Measurements from ENCODE around the gene PRKACA.

Gene PRKACA

GRCh38 chr19:14150041-14150769, 32.6 kb upstream of the PRKACA start:
- no peak overlapping the region for H2BK5ac ChIP-seq (ENCODE audit: low read length)
- H3K4me3 ChIP-seq (ENCODE audit: low read length) = no peak overlapping the region
- no peaks in the 10 kb centered on the region for H3K79me2 ChIP-seq (ENCODE audit: control insufficient read depth, insufficient read depth, low read length)
- H3K27ac ChIP-seq (ENCODE audit: low read depth, low read length) = no peak overlapping the region
- H3K4me1 ChIP-seq (ENCODE audit: control insufficient read depth, low read depth, low read length) = no peaks in the 10 kb centered on the region
- H3K56ac ChIP-seq (ENCODE audit: low read length) = no peak overlapping the region
- H3K79me1 ChIP-seq (ENCODE audit: low read length) = no peaks in the 10 kb centered on the region
- H3K27me3 ChIP-seq (ENCODE audit: insufficient read depth, low read length, poor library complexity) = no peaks in the 10 kb centered on the region
- H2AK5ac ChIP-seq (ENCODE audit: low read length) = no peak overlapping the region
- no peak overlapping the region for H4K5ac ChIP-seq (ENCODE audit: low read length)
- H3K4ac ChIP-seq (ENCODE audit: low read depth, low read length) = no peak overlapping the region
- DNase-seq = no peak
- H3K4me2 ChIP-seq (ENCODE audit: low read length) = no peak overlapping the region
- no peak overlapping the region for H2BK15ac ChIP-seq (replicated peaks; ENCODE audit: low read depth)
- no CpG with 5 or more reads among the region's 10 CpGs for WGBS (ENCODE audit: extremely low coverage, insufficient coverage, low lambda C conversion rate)
- no peak overlapping the region for H3K9ac ChIP-seq (ENCODE audit: low read length)
- no peak overlapping the region for H4K8ac ChIP-seq (ENCODE audit: low read depth, low read length)
- H2BK120ac ChIP-seq (ENCODE audit: low read depth, low read length) = no peak overlapping the region
- H3K18ac ChIP-seq (ENCODE audit: low read length) = no peak overlapping the region
- H3K36me3 ChIP-seq (ENCODE audit: control insufficient read depth, insufficient read depth, low read length) = peaks cover 5% of the 10 kb centered on the region
- no peak overlapping the region for H3K23ac ChIP-seq (ENCODE audit: low read length)

GRCh38 chr19:14149509-14149994, 32.0 kb upstream of the PRKACA start:
- no peak overlapping the region for H3K4ac ChIP-seq (ENCODE audit: low read depth, low read length)
- no peak overlapping the region for H3K4me3 ChIP-seq (ENCODE audit: low read length)
- H3K4me2 ChIP-seq (ENCODE audit: low read length) = no peak overlapping the region
- H3K27ac ChIP-seq (ENCODE audit: low read depth, low read length) = no peak overlapping the region
- no peak overlapping the region for H2BK15ac ChIP-seq (replicated peaks; ENCODE audit: low read depth)
- H3K27me3 ChIP-seq (ENCODE audit: insufficient read depth, low read length, poor library complexity) = no peaks in the 10 kb centered on the region
- H2AK5ac ChIP-seq (ENCODE audit: low read length) = no peak overlapping the region
- WGBS (ENCODE audit: extremely low coverage, insufficient coverage, low lambda C conversion rate) = no CpG with 5 or more reads among the region's 21 CpGs
- no peaks in the 10 kb centered on the region for H3K79me2 ChIP-seq (ENCODE audit: control insufficient read depth, insufficient read depth, low read length)
- no peak overlapping the region for H3K56ac ChIP-seq (ENCODE audit: low read length)
- no peak overlapping the region for H2BK5ac ChIP-seq (ENCODE audit: low read length)
- H4K8ac ChIP-seq (ENCODE audit: low read depth, low read length) = no peak overlapping the region
- no peak overlapping the region for H3K18ac ChIP-seq (ENCODE audit: low read length)
- no peaks in the 10 kb centered on the region for H3K79me1 ChIP-seq (ENCODE audit: low read length)
- no peak overlapping the region for H3K23ac ChIP-seq (ENCODE audit: low read length)
- H4K5ac ChIP-seq (ENCODE audit: low read length) = no peak overlapping the region
- H3K4me1 ChIP-seq (ENCODE audit: control insufficient read depth, low read depth, low read length) = no peaks in the 10 kb centered on the region
- no peak for DNase-seq
- H2BK120ac ChIP-seq (ENCODE audit: low read depth, low read length) = no peak overlapping the region
- H3K9ac ChIP-seq (ENCODE audit: low read length) = no peak overlapping the region
- H3K36me3 ChIP-seq (ENCODE audit: control insufficient read depth, insufficient read depth, low read length) = peaks cover 5% of the 10 kb centered on the region

- H3K4me1 ChIP-seq (ENCODE audit: control insufficient read depth, low read depth, low read length) = no peaks in the 10 kb centered on the region
- no peak overlapping the region for H3K4ac ChIP-seq (ENCODE audit: low read depth, low read length)
- H4K8ac ChIP-seq (ENCODE audit: low read depth, low read length) = no peak overlapping the region
- no peak overlapping the region for H2BK120ac ChIP-seq (ENCODE audit: low read depth, low read length)
- no peak overlapping the region for H3K27ac ChIP-seq (ENCODE audit: low read depth, low read length)
- no peak overlapping the region for H3K4me3 ChIP-seq (ENCODE audit: low read length)
- no peak for DNase-seq
- no peak overlapping the region for H4K5ac ChIP-seq (ENCODE audit: low read length)
- no peak overlapping the region for H3K56ac ChIP-seq (ENCODE audit: low read length)
- H3K4me2 ChIP-seq (ENCODE audit: low read length) = no peak overlapping the region
- WGBS (ENCODE audit: extremely low coverage, insufficient coverage, low lambda C conversion rate) = no CpG with 5 or more reads among the region's 13 CpGs
- peaks cover 5% of the 10 kb centered on the region for H3K36me3 ChIP-seq (ENCODE audit: control insufficient read depth, insufficient read depth, low read length)
- no peak overlapping the region for H3K18ac ChIP-seq (ENCODE audit: low read length)
- no peaks in the 10 kb centered on the region for H3K79me1 ChIP-seq (ENCODE audit: low read length)
- no peak overlapping the region for H3K9ac ChIP-seq (ENCODE audit: low read length)
- no peak overlapping the region for H2BK15ac ChIP-seq (replicated peaks; ENCODE audit: low read depth)
- no peaks in the 10 kb centered on the region for H3K79me2 ChIP-seq (ENCODE audit: control insufficient read depth, insufficient read depth, low read length)
- no peak overlapping the region for H2AK5ac ChIP-seq (ENCODE audit: low read length)
- H3K23ac ChIP-seq (ENCODE audit: low read length) = no peak overlapping the region
- no peak overlapping the region for H2BK5ac ChIP-seq (ENCODE audit: low read length)
- H3K27me3 ChIP-seq (ENCODE audit: insufficient read depth, low read length, poor library complexity) = no peaks in the 10 kb centered on the region
Measured at GRCh38 chr19:14148751-14149410, 31.3 kb upstream of the PRKACA start.

- no peak overlapping the region for H4K5ac ChIP-seq (ENCODE audit: low read length)
- no peak overlapping the region for H3K23ac ChIP-seq (ENCODE audit: low read length)
- H4K8ac ChIP-seq (ENCODE audit: low read depth, low read length) = no peak overlapping the region
- H3K4me2 ChIP-seq (ENCODE audit: low read length) = no peak overlapping the region
- H3K27me3 ChIP-seq (ENCODE audit: insufficient read depth, low read length, poor library complexity) = no peaks in the 10 kb centered on the region
- H2BK5ac ChIP-seq (ENCODE audit: low read length) = no peak overlapping the region
- no peaks in the 10 kb centered on the region for H3K4me1 ChIP-seq (ENCODE audit: control insufficient read depth, low read depth, low read length)
- no peak overlapping the region for H3K4ac ChIP-seq (ENCODE audit: low read depth, low read length)
- peak; percentile 63 for DNase-seq
- no peak overlapping the region for H3K18ac ChIP-seq (ENCODE audit: low read length)
- no peaks in the 10 kb centered on the region for H3K79me1 ChIP-seq (ENCODE audit: low read length)
- no peak overlapping the region for H2BK15ac ChIP-seq (replicated peaks; ENCODE audit: low read depth)
- H2AK5ac ChIP-seq (ENCODE audit: low read length) = no peak overlapping the region
- no peak overlapping the region for H3K4me3 ChIP-seq (ENCODE audit: low read length)
- H3K9ac ChIP-seq (ENCODE audit: low read length) = no peak overlapping the region
- peak overlapping the region; percentile 1 for H3K56ac ChIP-seq (ENCODE audit: low read length)
- H2BK120ac ChIP-seq (ENCODE audit: low read depth, low read length) = no peak overlapping the region
- no peaks in the 10 kb centered on the region for H3K79me2 ChIP-seq (ENCODE audit: control insufficient read depth, insufficient read depth, low read length)
- no CpG with 5 or more reads among the region's 20 CpGs for WGBS (ENCODE audit: extremely low coverage, insufficient coverage, low lambda C conversion rate)
- H3K36me3 ChIP-seq (ENCODE audit: control insufficient read depth, insufficient read depth, low read length) = peaks cover 5% of the 10 kb centered on the region
- H3K27ac ChIP-seq (ENCODE audit: low read depth, low read length) = no peak overlapping the region
Measured at GRCh38 chr19:14147797-14148605, 30.4 kb upstream of the PRKACA start.

GRCh38 chr19:14146789-14147216, 29.2 kb upstream of the PRKACA start:
- Histone ChIP-seq H4K5ac (ENCODE audit: low read length) (no peak overlapping the region), H3K79me1 (ENCODE audit: low read length) (no peaks in the 10 kb centered on the region), H2BK15ac (replicated peaks; ENCODE audit: low read depth) (no peak overlapping the region), H3K23ac (ENCODE audit: low read length) (no peak overlapping the region), H3K4me2 (ENCODE audit: low read length) (no peak overlapping the region), H3K9ac (ENCODE audit: low read length) (no peak overlapping the region), H3K79me2 (ENCODE audit: control insufficient read depth, insufficient read depth, low read length) (no peaks in the 10 kb centered on the region), H3K4me3 (ENCODE audit: low read length) (no peak overlapping the region), H3K4ac (ENCODE audit: low read depth, low read length) (no peak overlapping the region), H3K18ac (ENCODE audit: low read length) (no peak overlapping the region), H3K27ac (ENCODE audit: low read depth, low read length) (no peak overlapping the region), H2BK120ac (ENCODE audit: low read depth, low read length) (no peak overlapping the region), H3K27me3 (ENCODE audit: insufficient read depth, low read length, poor library complexity) (no peaks in the 10 kb centered on the region), H3K36me3 (ENCODE audit: control insufficient read depth, insufficient read depth, low read length) (no peaks in the 10 kb centered on the region), H3K56ac (ENCODE audit: low read length) (no peak overlapping the region), H2BK5ac (ENCODE audit: low read length) (no peak overlapping the region), H4K8ac (ENCODE audit: low read depth, low read length) (no peak overlapping the region), H2AK5ac (ENCODE audit: low read length) (no peak overlapping the region), H3K4me1 (ENCODE audit: control insufficient read depth, low read depth, low read length) (no peaks in the 10 kb centered on the region)
- DNase-seq = no peak
- WGBS (ENCODE audit: extremely low coverage, insufficient coverage, low lambda C conversion rate) = no CpG with 5 or more reads among the region's 7 CpGs

Measured in mesendoderm (in vitro differentiated cells).